A673 (cell line): ENCODE results near the gene SLC41A2. TPM values are rescaled to one million over a fixed set of nuclear protein-coding genes. Genes with fewer than 3 reads are reported as not detected.

Experiments used
- BruUV-seq: library from RNA; stranded (reverse); fragments of 400-500 nt; replicated peaks from 2 replicates; lab custom pipeline; 2021; lab: Mats Ljungman, UMichigan
- CTCF ChIA-PET: fragments of 300-600 bp; sonication (Branson Sonifier 250); formaldehyde crosslinking; loops from one replicate; lab custom pipeline; 2022; ENCODE audit warnings: antibody characterized with exemption; lab: Charles Lee
- POLR2A ChIA-PET: fragments of 300-600 bp; sonication (Branson Sonifier 250); formaldehyde crosslinking; loops from one replicate; lab custom pipeline; 2022; ENCODE audit warnings: antibody characterized with exemption; ENCODE audit not compliant: low non-redundant PET; lab: Charles Lee
- DNase-seq: peaks from one replicate; pipeline ENCODE4 v3.0.0-alpha.2; 2015; ENCODE audit warnings: low spot score
- H3K27ac ChIP-seq: fragments of 200-600 bp; sonication (generic); 2 replicates; pipeline ENCODE4 v1.5.1; 2016; ENCODE audit warnings: mixed run types, low read depth, mild to moderate bottlenecking, mixed read lengths, antibody characterized with exemption, low read length; ENCODE audit not compliant: poor library complexity, severe bottlenecking
- H3K27me3 ChIP-seq: fragments of 200-600 bp; sonication (generic); replicated peaks from 2 replicates; pipeline ENCODE4 v1.6.1; 2017; ENCODE audit warnings: mixed run types, low read depth, mild to moderate bottlenecking, mixed read lengths, antibody characterized with exemption, low read length; ENCODE audit not compliant: insufficient read depth, poor library complexity
- H3K36me3 ChIP-seq: fragments of 200-600 bp; sonication (generic); 2 replicates; pipeline ENCODE4 v1.6.1; 2016; ENCODE audit warnings: mixed run types, mild to moderate bottlenecking, mixed read lengths, antibody characterized with exemption, low read length; ENCODE audit not compliant: insufficient read depth, poor library complexity, severe bottlenecking
- H3K4me1 ChIP-seq: fragments of 200-600 bp; sonication (generic); 2 replicates; pipeline ENCODE4 v1.6.1; 2017; ENCODE audit warnings: mixed run types, mild to moderate bottlenecking, mixed read lengths, antibody characterized with exemption, low read length; ENCODE audit not compliant: insufficient read depth, poor library complexity, severe bottlenecking
- H3K4me3 ChIP-seq: fragments of 200-600 bp; sonication (generic); 2 replicates; pipeline ENCODE4 v1.5.1; 2016; ENCODE audit warnings: low read depth, mixed run types, mild to moderate bottlenecking, mixed read lengths, low read length; ENCODE audit not compliant: poor library complexity, severe bottlenecking
- H3K9me3 ChIP-seq: fragments of 200-600 bp; sonication (generic); 2 replicates; pipeline ENCODE4 v1.6.1; 2016; ENCODE audit warnings: mixed run types, low read depth, mild to moderate bottlenecking, mixed read lengths, antibody characterized with exemption, low read length; ENCODE audit not compliant: poor library complexity, severe bottlenecking
- CTCF ChIP-seq: fragments of 300-800, 200-600 bp; sonication (generic); conservative IDR thresholded peaks from 2 replicates; pipeline ENCODE4 v1.5.1; 2017; ENCODE audit warnings: low read depth, mild to moderate bottlenecking, antibody characterized with exemption, low read length, moderate library complexity, mixed read lengths
- EZH2 ChIP-seq: fragments of 200-600 bp; sonication (generic); IDR thresholded peaks from 2 replicates; pipeline ENCODE4 v1.6.1; 2017; ENCODE audit warnings: borderline replicate concordance, low read depth, mild to moderate bottlenecking, mixed read lengths, antibody characterized with exemption, low read length; ENCODE audit not compliant: poor library complexity, severe bottlenecking
- intact Hi-C: fragments of 100-400 bp; cut with micrococcal nuclease; formaldehyde crosslinking; loops from one replicate; pipeline ENCODE4 v1.10.0; 2022; ENCODE audit not compliant: unreplicated experiment
- total RNA-seq: library from RNA; stranded (reverse); gene quantifications from 2 replicates; pipeline ENCODE4 v1.2.3, GENCODE V29; 2021

SLC41A2 gene
- total RNA-seq, 1 experiment from 2014 or later = 0.24 TPM

GRCh38 chr12:104971306-104971705 is 13.2 kb upstream of the SLC41A2 start:
- ChIA-PET CTCF (no interaction called here), POLR2A (no interaction called here)
- no peak overlapping the region for H3K27ac ChIP-seq
- intact Hi-C loops = no loop called here
- no peaks in the 10 kb centered on the region for H3K36me3 ChIP-seq
- BruUV-seq = no TSS peak
- DNase-seq = no peak
- no peaks in the 10 kb centered on the region for H3K9me3 ChIP-seq
- no peak overlapping the region for H3K4me3 ChIP-seq
- H3K27me3 ChIP-seq = no peaks in the 10 kb centered on the region
- TF ChIP-seq CTCF (no peak), EZH2 (no peak)
- no peaks in the 10 kb centered on the region for H3K4me1 ChIP-seq

- H3K4me1 ChIP-seq = no peaks in the 10 kb centered on the region
- intact Hi-C loops = no loop called here
- H3K27ac ChIP-seq = no peak overlapping the region
- TF ChIP-seq EZH2 (no peak), CTCF (no peak)
- BruUV-seq = no TSS peak
- no peak for DNase-seq
- H3K4me3 ChIP-seq = no peak overlapping the region
- ChIA-PET POLR2A (no interaction called here), CTCF (no interaction called here)
- H3K27me3 ChIP-seq = peaks cover 13% of the 10 kb centered on the region
- H3K36me3 ChIP-seq = no peaks in the 10 kb centered on the region
- H3K9me3 ChIP-seq = no peaks in the 10 kb centered on the region
Observed at GRCh38 chr12:104969343-104969742, 11.3 kb upstream of the SLC41A2 start.

- H3K4me3 ChIP-seq = no peak overlapping the region
- H3K27ac ChIP-seq = no peak overlapping the region
- CTCF ChIA-PET = no interaction called here
- no peaks in the 10 kb centered on the region for H3K4me1 ChIP-seq
- POLR2A ChIA-PET = no interaction called here
- no TSS peak for BruUV-seq
- no peaks in the 10 kb centered on the region for H3K36me3 ChIP-seq
- H3K9me3 ChIP-seq = no peaks in the 10 kb centered on the region
- H3K27me3 ChIP-seq = peaks cover 21% of the 10 kb centered on the region
- no peak for TF ChIP-seq CTCF
- TF ChIP-seq EZH2 = no peak
- intact Hi-C loops = no loop called here
- no peak for DNase-seq
Observed at GRCh38 chr12:104966677-104967076, 8.6 kb upstream of the SLC41A2 start.
